Liver (tissue), 9 donors: ENCODE data around the gene SIL1. TPM values are rescaled to one million over a fixed set of nuclear protein-coding genes. Genes with fewer than 3 reads are reported as not detected.

Experiments
- DNase-seq: peaks from one replicate; pipeline ENCODE4 v3.0.0-alpha.2; 2017; ENCODE audit warnings: low spot score
- H3K27ac ChIP-seq, 2 donors: one replicate each; pipeline ENCODE4 v1.7.0; 2013; ENCODE audit warnings: inconsistent platforms in 2 of 2, low read length in 2 of 2, control low read depth in 1 of 2, low read depth in 1 of 2, mild to moderate bottlenecking in 1 of 2
- H3K27me3 ChIP-seq, 4 donors: one replicate each; pipeline versions ENCODE4 v1.6.1 to v1.7.0; 2013; ENCODE audit warnings: low read length in 3 of 4, inconsistent platforms in 1 of 4, mild to moderate bottlenecking in 1 of 4, moderate library complexity in 1 of 4; ENCODE audit not compliant: control insufficient read depth in 4 of 4, insufficient read depth in 4 of 4
- H3K36me3 ChIP-seq, 4 donors: one replicate each; pipeline versions ENCODE4 v1.6.1 to v1.7.0; 2013; ENCODE audit warnings: low read length in 3 of 4, mild to moderate bottlenecking in 3 of 4, low read depth in 1 of 4, moderate library complexity in 1 of 4; ENCODE audit not compliant: control insufficient read depth in 4 of 4, insufficient read depth in 3 of 4
- H3K4me1 ChIP-seq, 4 donors: one replicate each; pipeline versions ENCODE4 v1.6.1 to v1.7.0; 2013; ENCODE audit warnings: low read length in 3 of 4, mild to moderate bottlenecking in 3 of 4, moderate library complexity in 1 of 4; ENCODE audit not compliant: control insufficient read depth in 4 of 4, insufficient read depth in 4 of 4
- H3K4me3 ChIP-seq, 3 donors: one replicate each; pipeline versions ENCODE4 v1.6.1 to v1.7.0; 2013; ENCODE audit warnings: low read length in 3 of 3, control low read depth in 1 of 3, low read depth in 1 of 3, mild to moderate bottlenecking in 1 of 3
- H3K9ac ChIP-seq, 2 donors: one replicate each; pipeline ENCODE4 v1.7.0; 2013; ENCODE audit warnings: low read length in 2 of 2, mild to moderate bottlenecking in 2 of 2, moderate library complexity in 2 of 2, control low read depth in 1 of 2, low read depth in 1 of 2
- H3K9me3 ChIP-seq, 4 donors: one replicate each; pipeline versions ENCODE4 v1.6.1 to v1.7.0; 2013; ENCODE audit warnings: low read length in 3 of 4; ENCODE audit not compliant: control insufficient read depth in 4 of 4
- EGR1 ChIP-seq, 2 donors: IDR thresholded peaks; 2 replicates each; pipeline ENCODE4 v1.6.1; 2016 to 2018; ENCODE audit warnings: antibody characterized with exemption in 2 of 2, low read depth in 2 of 2
- FOXA1 ChIP-seq: IDR thresholded peaks from 2 replicates; pipeline ENCODE4 v1.6.1; 2016; ENCODE audit warnings: antibody characterized with exemption
- FOXA2 ChIP-seq: IDR thresholded peaks from 2 replicates; pipeline ENCODE4 v1.6.1; 2016; ENCODE audit warnings: antibody characterized with exemption
- GABPA ChIP-seq, 2 donors: IDR thresholded peaks in 1 of 2; conservative IDR thresholded peaks in 1 of 2; 2 replicates each; pipeline ENCODE4 v1.6.1; 2016; ENCODE audit warnings: antibody characterized with exemption in 2 of 2, mild to moderate bottlenecking in 1 of 2, moderate library complexity in 1 of 2
- HNF4A ChIP-seq, 2 donors: conservative IDR thresholded peaks; 2 replicates each; pipeline ENCODE4 v1.6.1; 2016; ENCODE audit warnings: antibody characterized with exemption in 2 of 2, mild to moderate bottlenecking in 2 of 2
- HNF4G ChIP-seq: IDR thresholded peaks from 2 replicates; pipeline ENCODE4 v1.6.1; 2016; ENCODE audit warnings: antibody characterized with exemption
- NR2F2 ChIP-seq: IDR thresholded peaks from 2 replicates; pipeline ENCODE4 v1.6.1; 2016; ENCODE audit warnings: antibody characterized with exemption
- RAD21 ChIP-seq, 2 donors: IDR thresholded peaks; 2 replicates each; pipeline ENCODE4 v1.6.1; 2016; ENCODE audit warnings: antibody characterized with exemption in 2 of 2, mild to moderate bottlenecking in 2 of 2
- RXRA ChIP-seq, 2 donors: IDR thresholded peaks; 2 replicates each; pipeline ENCODE4 v1.6.1; 2017 to 2018; ENCODE audit warnings: antibody characterized with exemption in 2 of 2, mild to moderate bottlenecking in 1 of 2
- TAF1 ChIP-seq: conservative IDR thresholded peaks from 2 replicates; pipeline ENCODE4 v1.6.1; 2016; ENCODE audit warnings: antibody characterized with exemption, mild to moderate bottlenecking
- WGBS: extraction: QIAGEN DNeasy Blood & Tissue Kit; methylation state at CpG from one replicate; pipeline ENCODE4 v1.1.7; 2013; 5-methylcytosine and 5-hydroxymethylcytosine counted together
- polyA plus RNA-seq, 2 donors: library from polyadenylated mRNA; stranded (reverse) in 1 of 2; unstranded in 1 of 2; fragments of 200-250 nt in 1 of 2; fragments of >200 nt in 1 of 2; fragmentation: Nextera tagmentation in 1 of 2; extraction: Ambion mirVana in 1 of 2; gene quantifications; one replicate each; pipeline versions ENCODE4 v1.2.1 to v1.2.3, GENCODE V29; 2013 to 2015
- total RNA-seq, 2 donors: library from RNA; depleted of rRNA; stranded (reverse); fragments of >200 nt; gene quantifications; one replicate each; pipeline ENCODE4 v1.2.3, GENCODE V29; 2014
- TF ChIP-seq, protein P1 (sequence below): IDR thresholded peaks from 2 replicates; pipeline ENCODE4 v1.6.1; 2016; ENCODE audit warnings: antibody characterized with exemption
- TF ChIP-seq, protein P2 (sequence below): IDR thresholded peaks from 2 replicates; pipeline ENCODE4 v1.6.1; 2016; ENCODE audit warnings: antibody characterized with exemption
- TF ChIP-seq, protein P3 (sequence below): IDR thresholded peaks from 2 replicates; pipeline ENCODE4 v1.6.1; 2016; ENCODE audit warnings: antibody characterized with exemption
- donor health status: healthy.
- donor health status: healthy.
- donor health status: healthy.
- donor health status: healthy.
- donor health status: healthy.

SIL1 gene
- total and polyA plus RNA-seq, 4 donors = 38.1 to 95.1 (median 76.2) TPM

DNA sequence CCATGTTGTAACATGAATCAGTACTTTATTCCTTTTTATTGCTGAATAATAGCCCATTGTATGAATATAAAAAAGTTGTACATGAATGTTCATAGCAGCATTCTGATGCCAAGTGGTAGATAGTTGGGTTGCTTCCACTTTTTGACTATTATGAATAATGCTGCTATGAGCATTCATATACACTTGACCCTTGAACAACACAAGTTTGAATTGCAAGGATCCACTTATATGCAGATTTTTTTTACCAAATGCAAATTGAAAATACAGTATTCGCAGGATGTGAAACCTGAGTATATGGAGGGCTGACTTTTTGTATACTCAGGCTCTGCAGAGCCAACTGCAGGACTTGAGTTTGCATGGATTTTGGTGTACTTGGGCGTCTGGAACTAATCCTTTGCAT, 14.7 kb upstream of the SIL1 start:
- H3K9me3 ChIP-seq = no peaks in the 10 kb centered on the region
- DNase-seq = no peak
- 92% methylated on average over 2 of the region's 2 CpGs for WGBS
- no peaks in the 10 kb centered on the region for H3K27me3 ChIP-seq
- no peak for TF ChIP-seq GABPA (IDR thresholded peaks at IDR 0.05 in 1 of 2, conservative IDR thresholded peaks at IDR 0.05 in 1 of 2)
- TF ChIP-seq NR2F2 = no peak
- no peak overlapping the region for H3K9ac ChIP-seq
- no peak overlapping the region for H3K4me3 ChIP-seq
- H3K36me3 ChIP-seq = no peaks in the 10 kb centered on the region
- no peak overlapping the region for H3K27ac ChIP-seq
- H3K4me1 ChIP-seq = no peaks in the 10 kb centered on the region

DNA sequence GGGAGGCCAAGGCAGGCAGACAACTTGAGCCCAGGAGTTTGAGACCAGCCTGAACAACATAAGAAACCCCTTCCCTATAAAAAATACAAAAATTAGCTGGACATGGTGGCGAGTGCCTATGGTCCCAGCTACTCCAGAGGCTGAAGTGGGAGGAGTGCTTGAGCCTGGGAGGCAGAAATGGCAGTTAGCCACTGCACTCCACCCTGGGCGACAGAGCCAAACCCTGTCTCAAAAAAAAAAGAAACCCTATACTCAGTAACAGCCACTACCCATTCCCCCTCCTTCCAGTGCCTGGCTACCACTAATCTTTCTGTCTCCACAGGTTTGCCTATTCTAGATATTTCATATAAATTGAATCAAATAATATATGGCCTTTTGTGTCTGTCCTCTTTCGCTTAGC, 14.3 kb upstream of the SIL1 start:
- no peaks in the 10 kb centered on the region for H3K4me1 ChIP-seq
- 89% methylated on average over 3 of the region's 3 CpGs for WGBS
- no peaks in the 10 kb centered on the region for H3K27me3 ChIP-seq
- DNase-seq = no peak
- H3K9me3 ChIP-seq = no peaks in the 10 kb centered on the region
- TF ChIP-seq, protein P1, sequence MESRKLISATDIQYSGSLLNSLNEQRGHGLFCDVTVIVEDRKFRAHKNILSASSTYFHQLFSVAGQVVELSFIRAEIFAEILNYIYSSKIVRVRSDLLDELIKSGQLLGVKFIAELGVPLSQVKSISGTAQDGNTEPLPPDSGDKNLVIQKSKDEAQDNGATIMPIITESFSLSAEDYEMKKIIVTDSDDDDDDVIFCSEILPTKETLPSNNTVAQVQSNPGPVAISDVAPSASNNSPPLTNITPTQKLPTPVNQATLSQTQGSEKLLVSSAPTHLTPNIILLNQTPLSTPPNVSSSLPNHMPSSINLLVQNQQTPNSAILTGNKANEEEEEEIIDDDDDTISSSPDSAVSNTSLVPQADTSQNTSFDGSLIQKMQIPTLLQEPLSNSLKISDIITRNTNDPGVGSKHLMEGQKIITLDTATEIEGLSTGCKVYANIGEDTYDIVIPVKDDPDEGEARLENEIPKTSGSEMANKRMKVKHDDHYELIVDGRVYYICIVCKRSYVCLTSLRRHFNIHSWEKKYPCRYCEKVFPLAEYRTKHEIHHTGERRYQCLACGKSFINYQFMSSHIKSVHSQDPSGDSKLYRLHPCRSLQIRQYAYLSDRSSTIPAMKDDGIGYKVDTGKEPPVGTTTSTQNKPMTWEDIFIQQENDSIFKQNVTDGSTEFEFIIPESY = no peak
- TF ChIP-seq, protein P2, sequence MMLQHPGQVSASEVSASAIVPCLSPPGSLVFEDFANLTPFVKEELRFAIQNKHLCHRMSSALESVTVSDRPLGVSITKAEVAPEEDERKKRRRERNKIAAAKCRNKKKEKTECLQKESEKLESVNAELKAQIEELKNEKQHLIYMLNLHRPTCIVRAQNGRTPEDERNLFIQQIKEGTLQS = no peak
- TF ChIP-seq HNF4A (conservative IDR thresholded peaks at IDR 0.05) (no peak), RXRA (IDR thresholded peaks at IDR 0.05) (no peak), HNF4G (no peak), TAF1 (no peak), FOXA2 (no peak), GABPA (IDR thresholded peaks at IDR 0.05 in 1 of 2, conservative IDR thresholded peaks at IDR 0.05 in 1 of 2) (no peak), FOXA1 (no peak), RAD21 (IDR thresholded peaks at IDR 0.05) (no peak)
- TF ChIP-seq, protein P3, sequence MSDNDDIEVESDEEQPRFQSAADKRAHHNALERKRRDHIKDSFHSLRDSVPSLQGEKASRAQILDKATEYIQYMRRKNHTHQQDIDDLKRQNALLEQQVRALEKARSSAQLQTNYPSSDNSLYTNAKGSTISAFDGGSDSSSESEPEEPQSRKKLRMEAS = no peak
- no peak overlapping the region for H3K4me3 ChIP-seq
- H3K27ac ChIP-seq = no peak overlapping the region
- no peak overlapping the region for H3K9ac ChIP-seq
- no peaks in the 10 kb centered on the region for H3K36me3 ChIP-seq

DNA sequence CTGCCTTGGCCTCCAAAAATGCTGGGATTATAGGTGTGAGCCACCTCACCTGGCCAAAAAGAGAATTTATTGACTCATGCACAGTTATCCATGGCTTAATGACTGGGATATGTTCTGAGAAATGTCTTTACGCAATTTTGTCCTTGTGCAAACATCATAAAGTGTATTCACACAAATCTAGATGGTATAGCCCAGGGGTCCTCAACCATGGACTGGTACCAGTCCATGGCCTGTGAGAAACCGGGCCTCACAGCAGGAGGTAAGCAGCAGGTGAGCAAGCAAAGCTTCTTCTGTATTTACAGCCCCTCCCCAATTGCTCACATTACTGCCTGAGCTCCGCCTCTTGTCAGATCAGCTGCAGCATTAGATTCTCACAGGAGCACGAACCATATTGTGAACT, 12.4 kb upstream of the SIL1 start:
- TF ChIP-seq EGR1 (IDR thresholded peaks at IDR 0.05; ENCODE audit: low read depth in 2 of 2) = no peak

More for the DNA sequence above, 12.4 kb upstream of the SIL1 start:
- Histone ChIP-seq H3K9ac (no peak overlapping the region), H3K27me3 (no peaks in the 10 kb centered on the region), H3K4me1 (no peaks in the 10 kb centered on the region), H3K4me3 (no peak overlapping the region), H3K9me3 (no peaks in the 10 kb centered on the region), H3K36me3 (no peaks in the 10 kb centered on the region), H3K27ac (no peak overlapping the region)
- 83% methylated on average over 4 of the region's 4 CpGs for WGBS
- DNase-seq = no peak
